ENCODE measurements around the gene ASIC4.

ASIC4 gene

GRCh38 chr2:219514196-219514761 is at the start of gene ASIC4:
ASIC4 (plus strand) TSS chr2:219514482; CDS start chr2:219514725, 243 bp downstream.
- no peak for DNase-seq (ENCODE audit: low read depth)

DNA sequence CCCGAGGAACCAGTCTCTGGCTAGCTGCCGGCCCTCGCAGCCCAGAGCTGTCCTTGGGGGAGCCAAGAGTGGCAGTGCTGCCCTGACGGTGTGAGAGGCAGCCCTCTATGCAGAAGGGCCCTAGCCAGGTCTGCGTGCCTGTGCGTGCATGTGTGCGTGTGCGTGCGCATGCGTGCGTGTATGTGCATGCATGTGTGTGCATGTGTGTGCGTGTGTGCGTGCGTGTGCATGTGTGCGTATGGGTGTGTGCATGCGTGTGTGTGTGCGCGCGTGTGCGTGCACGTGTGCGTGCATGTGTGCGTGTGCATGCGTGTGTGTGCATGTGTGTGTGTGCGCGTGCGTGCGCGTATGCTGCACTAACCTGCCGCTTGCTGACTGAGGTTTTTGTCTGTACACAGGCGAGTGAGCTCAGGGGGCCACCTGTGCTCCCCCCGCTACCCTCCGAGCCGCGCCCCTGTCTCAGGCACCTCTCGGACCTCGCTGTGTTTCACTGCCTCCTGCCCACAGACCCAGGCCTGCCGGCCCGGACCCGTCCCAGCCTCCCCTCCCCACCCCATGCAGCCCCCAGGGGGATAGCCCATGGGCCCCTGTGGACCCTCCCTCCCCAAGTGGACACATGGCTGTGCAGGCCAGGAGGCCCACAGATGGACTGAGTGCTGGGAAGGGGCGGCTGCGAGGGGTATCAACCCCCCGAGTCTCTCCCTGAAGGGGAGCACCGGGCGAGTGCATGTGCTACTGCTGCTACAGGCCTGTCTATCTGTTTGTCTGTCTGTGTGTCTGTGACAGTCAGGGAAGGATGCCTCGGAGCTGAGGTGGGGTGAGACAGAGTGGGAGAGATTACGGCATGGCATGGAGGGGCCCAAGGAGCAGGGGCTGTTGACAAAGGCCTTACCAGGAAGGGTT is 48.4 kb upstream of the ASIC4 start:
- DNase-seq (ENCODE audit: low read depth) = no peak

GRCh38 chr2:219466816-219467735 is 47.2 kb upstream of the ASIC4 start:
- no peak for DNase-seq (ENCODE audit: low read depth)

DNA sequence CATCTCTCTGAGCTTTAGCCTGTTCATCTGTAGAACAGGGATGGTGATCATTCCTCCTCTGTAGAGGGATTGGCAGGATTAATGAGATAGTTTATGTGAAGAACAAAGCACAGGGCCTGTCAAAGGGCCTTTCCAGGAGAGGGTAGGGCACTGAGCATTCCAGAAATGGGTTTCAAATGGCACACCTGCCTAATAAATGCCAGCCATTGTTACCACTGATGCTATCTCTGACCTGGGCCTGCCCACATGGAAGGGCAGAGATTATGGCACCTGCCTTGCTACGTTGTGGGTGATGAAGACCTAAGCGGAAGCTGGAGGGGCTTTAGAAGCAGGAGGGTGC is 46.6 kb upstream of the ASIC4 start:
- no peak for DNase-seq (ENCODE audit: low read depth)

DNA sequence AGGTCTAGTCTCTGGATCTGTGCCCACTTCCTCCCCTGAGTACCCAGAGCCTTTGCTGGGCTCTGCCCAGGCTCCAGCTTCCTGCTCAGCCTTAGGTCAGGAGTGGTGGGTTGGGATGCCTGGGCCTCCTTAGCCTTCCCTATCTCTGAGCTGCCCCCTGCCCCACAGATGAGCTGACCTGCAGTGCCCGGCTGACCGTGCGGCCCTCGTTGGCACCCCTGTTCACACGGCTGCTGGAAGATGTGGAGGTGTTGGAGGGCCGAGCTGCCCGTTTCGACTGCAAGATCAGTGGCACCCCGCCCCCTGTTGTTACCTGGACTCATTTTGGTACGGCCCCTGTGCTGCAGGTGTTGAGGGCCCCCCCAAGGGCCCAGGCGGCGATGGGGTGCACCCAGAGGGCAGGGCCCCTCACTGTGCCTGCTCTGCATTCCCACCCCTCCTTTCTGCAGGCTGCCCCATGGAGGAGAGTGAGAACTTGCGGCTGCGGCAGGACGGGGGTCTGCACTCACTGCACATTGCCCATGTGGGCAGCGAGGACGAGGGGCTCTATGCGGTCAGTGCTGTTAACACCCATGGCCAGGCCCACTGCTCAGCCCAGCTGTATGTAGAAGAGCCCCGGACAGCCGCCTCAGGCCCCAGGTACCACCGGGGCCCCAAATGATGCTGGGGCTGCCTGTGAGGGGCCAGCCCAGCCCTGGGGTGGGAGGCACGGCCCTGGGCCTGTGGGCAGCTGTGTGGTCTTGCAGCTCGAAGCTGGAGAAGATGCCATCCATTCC is 45.7 kb upstream of the ASIC4 start:
- no peak for DNase-seq (ENCODE audit: low read depth)

GRCh38 chr2:219469186-219469724 is 45.0 kb upstream of the ASIC4 start:
- no peak for DNase-seq (ENCODE audit: low read depth)

DNA sequence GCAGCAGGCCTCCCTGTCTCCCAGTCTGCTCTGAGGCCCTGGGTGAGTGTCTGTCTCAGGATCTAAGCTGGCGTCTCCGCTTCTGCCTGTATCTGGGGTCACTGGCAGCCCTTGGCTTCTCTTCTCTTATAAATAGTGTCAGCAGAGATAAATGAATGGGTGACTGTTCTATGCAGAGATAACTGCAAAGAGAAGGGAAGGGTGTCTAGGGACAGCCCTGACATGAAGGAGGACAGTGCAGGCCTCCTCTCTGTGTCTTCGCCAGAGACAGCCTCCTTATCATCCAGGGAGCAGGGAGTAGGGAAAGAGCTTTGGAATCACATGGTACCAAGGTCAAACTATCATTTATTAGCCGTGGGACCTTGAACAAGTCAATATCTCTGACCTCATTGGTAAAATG is 43.9 kb upstream of the ASIC4 start:
- no peak for DNase-seq (ENCODE audit: low read depth)

DNA sequence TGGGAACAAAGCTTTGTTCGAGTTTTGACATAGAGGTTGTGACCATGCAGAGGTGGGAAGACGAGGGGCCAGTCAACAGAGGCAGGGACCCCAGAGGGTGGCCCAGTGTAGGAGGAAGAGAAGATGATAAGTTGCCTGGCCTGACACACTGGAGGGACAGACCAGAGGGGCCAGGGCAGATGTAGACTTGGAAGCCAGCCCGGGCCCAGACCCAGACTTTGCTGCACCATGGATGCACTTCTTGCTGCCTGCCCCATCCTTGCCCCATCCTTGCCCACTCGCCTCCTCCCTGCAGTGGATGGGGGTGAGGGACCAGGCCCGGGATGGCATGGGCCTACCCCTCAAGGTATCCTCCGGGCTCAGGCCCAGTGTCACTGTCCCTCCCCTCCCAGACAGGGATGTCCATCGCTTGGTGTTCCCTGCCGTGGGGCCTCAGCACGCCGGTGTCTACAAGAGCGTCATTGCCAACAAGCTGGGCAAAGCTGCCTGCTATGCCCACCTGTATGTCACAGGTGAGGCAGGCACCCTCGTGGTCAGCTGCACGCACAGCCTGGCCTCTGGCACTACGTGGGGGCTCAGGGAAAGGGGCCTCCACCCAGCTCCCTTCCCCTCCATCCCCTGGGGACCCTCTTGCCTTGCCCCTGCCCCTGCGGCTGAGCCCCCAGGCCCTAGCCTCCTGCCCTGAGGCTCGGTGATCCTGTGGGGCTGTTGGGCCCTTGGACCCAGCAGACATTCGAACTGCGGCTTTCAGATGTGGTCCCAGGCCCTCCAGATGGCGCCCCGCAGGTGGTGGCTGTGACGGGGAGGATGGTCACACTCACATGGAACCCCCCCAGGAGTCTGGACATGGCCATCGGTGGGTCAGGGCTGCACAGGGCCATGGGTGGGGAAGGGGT is 42.6 kb upstream of the ASIC4 start:
- no peak for DNase-seq (ENCODE audit: low read depth)

GRCh38 chr2:219472629-219473187 is 41.6 kb upstream of the ASIC4 start:
- no peak for DNase-seq (ENCODE audit: low read depth)

GRCh38 chr2:219473511-219473910 is 40.8 kb upstream of the ASIC4 start:
- no peak for DNase-seq (ENCODE audit: low read depth)

- DNase-seq (ENCODE audit: low read depth) = no peak
Measured at GRCh38 chr2:219474285-219475060, 39.8 kb upstream of the ASIC4 start.

DNA sequence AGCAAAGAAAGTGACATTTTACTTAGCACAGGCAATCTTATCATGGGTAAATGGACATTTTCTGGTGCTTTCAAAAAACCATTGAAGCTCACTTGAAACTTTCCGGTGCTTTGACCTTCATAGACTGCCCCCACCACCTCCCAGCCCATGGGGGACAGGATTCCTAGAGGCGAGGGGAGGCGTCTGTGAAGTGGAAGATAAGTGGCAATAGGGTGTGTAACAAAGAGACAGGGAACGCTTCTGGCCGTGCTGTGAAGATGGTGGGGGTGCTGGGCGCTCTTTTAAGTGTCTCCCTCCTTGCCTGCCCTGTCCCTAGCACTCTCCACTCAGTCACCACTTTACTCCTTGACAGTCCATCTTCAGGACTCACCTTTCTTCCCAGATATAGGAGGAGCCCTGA is 39.0 kb upstream of the ASIC4 start:
- DNase-seq (ENCODE audit: low read depth) = no peak

GRCh38 chr2:219475697-219476651 is 38.3 kb upstream of the ASIC4 start:
- DNase-seq (ENCODE audit: low read depth) = no peak

DNA sequence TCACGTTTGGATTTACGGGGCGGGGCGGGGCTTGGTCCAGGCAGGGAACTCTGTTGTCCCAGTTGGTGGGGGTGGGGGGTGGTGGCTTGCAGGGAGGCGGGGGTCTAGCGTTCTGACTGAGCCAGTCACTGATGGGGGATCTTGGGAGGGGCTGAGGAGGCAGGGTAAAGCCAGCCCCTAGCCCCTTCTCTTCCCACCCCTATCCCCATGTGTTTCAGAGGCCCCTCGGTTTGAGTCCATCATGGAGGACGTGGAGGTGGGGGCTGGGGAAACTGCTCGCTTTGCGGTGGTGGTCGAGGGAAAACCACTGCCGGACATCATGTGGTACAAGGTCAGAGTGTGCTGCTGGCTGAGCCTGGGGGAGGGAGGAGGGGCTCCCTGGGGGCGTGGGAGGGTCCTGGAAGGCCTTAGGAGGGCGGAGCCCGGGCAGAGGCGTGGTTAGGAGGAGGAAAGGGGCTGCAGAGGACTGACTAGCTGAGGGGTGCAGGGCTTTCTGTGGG is 37.6 kb upstream of the ASIC4 start:
- no peak for DNase-seq (ENCODE audit: low read depth)

DNA sequence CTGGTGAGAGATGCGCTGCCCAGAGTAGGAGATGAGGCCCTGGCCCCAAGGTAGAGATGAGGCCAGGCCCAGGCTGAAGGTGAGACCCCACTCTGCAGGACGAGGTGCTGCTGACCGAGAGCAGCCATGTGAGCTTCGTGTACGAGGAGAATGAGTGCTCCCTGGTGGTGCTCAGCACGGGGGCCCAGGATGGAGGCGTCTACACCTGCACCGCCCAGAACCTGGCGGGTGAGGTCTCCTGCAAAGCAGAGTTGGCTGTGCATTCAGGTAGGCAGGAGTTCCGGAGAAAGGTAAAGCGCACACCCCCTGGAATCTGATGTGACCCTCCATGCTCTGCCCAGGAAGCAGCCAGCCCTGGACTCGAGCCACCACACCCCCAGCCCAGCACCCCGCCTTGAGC is 37.1 kb upstream of the ASIC4 start:
- no peak for DNase-seq (ENCODE audit: low read depth)

DNA sequence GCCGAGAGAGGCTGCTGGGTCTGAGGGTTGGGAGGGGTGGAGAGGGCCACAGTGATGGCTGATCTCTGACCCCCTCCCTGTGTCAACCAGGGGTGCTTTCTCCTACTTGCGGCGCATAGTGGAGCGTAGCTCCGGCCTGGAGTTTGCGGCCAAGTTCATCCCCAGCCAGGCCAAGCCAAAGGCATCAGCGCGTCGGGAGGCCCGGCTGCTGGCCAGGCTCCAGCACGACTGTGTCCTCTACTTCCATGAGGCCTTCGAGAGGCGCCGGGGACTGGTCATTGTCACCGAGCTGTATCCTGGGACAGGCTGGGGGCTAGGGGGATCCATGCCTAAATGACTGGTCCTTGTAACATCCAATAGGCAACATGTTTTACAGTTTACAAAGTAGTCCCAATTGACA is 36.5 kb upstream of the ASIC4 start:
- no peak for DNase-seq (ENCODE audit: low read depth)

DNA sequence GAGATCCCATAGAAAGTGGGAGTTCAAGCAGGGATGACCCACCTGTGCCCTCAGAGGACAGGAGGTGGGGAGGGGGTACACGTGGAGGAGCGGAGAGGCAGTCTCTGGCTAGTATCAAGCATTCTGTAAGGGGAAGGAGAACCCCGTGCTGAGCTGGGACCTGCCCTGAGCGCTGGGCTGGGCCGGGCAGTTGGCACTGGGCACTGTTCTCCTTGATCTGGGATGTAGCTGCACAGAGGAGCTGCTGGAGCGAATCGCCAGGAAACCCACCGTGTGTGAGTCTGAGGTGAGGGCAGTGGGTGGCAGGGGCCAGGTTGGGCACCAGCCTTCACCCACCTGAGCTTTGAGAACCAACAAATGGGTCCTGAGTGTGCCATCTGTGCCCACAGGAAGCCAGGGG is 35.4 kb upstream of the ASIC4 start:
- no peak for DNase-seq (ENCODE audit: low read depth)

GRCh38 chr2:219480004-219480403 is 34.3 kb upstream of the ASIC4 start:
- no peak for DNase-seq (ENCODE audit: low read depth)

Measured in stimulated activated CD8-positive, alpha-beta memory T cell treated with anti-CD3 and anti-CD28 coated beads, Interleukin-12 subunit alpha, Interleukin-12 subunit beta, amount 100 ng/mL, for 4 hours (primary cell).